ENCODE results near the gene EIF2B2.

DNA sequence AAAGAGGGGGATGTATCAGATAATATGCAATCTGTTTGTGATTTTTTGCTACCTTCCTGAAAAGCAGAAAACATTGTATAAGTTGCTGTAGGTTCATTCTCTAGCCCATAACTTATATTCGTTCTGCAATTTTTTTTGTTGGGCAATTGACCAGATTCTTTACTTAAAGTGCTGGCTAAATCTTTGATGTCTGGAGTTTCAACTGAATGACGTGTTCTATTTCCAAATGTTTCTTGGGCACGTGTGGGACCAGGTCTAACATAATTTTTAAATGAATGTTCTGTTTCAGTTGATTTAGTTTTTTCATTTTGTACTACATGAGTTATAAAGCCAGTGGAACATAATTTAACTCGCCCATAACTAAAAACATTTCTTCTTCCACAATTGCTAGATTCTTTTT lies 44.8 kb downstream of the EIF2B2 start:
- TF ChIP-seq PML (IDR thresholded peaks at IDR 0.05; ENCODE audit: low read length) (no peak), ZBTB1 (CRISPR knock-in tag; IDR thresholded peaks at IDR 0.05; ENCODE audit: borderline replicate concordance, low read depth) (no peak), CTCF (IDR thresholded peaks at IDR 0.05 in 2 of 3, conservative IDR thresholded peaks at IDR 0.05 in 1 of 3; ENCODE audit: insufficient read depth in 2 of 3, low read depth in 1 of 3, low read length in 3 of 3) (no peak), YY1 (IDR thresholded peaks at IDR 0.05; ENCODE audit: borderline replicate concordance in 1 of 3, control insufficient read depth in 1 of 3, extremely low read depth in 1 of 3, insufficient read depth in 3 of 3, insufficient read length in 1 of 3, insufficient replicate concordance in 2 of 3, low read depth in 1 of 3, low read length in 2 of 3) (no peak), ARHGAP35 (IDR thresholded peaks at IDR 0.05; ENCODE audit: partially characterized antibody) (no peak), FOXA1 (IDR thresholded peaks at IDR 0.05; ENCODE audit: borderline replicate concordance) (no peak), BACH1 (tag; IDR thresholded peaks at IDR 0.05) (no peak), ETV6 (IDR thresholded peaks at IDR 0.05; ENCODE audit: borderline replicate concordance in 1 of 2, low read depth in 2 of 2, low read length in 1 of 2) (no peak), ETV6 (CRISPR knock-in tag; IDR thresholded peaks at IDR 0.05; ENCODE audit: borderline replicate concordance) (no peak), LEF1 (IDR thresholded peaks at IDR 0.05) (no peak), E2F1 (CRISPR knock-in tag; IDR thresholded peaks at IDR 0.05) (no peak), CBFA2T2 (conservative IDR thresholded peaks at IDR 0.05) (no peak)
